ENCODE data around the gene OR13C9.
"Not testable (repeated sequence)": the region's sequence is repeated elsewhere in the genome, so short reads cannot be mapped to it uniquely, and the experiment has no call there.

The OR13C9 gene, protein sequence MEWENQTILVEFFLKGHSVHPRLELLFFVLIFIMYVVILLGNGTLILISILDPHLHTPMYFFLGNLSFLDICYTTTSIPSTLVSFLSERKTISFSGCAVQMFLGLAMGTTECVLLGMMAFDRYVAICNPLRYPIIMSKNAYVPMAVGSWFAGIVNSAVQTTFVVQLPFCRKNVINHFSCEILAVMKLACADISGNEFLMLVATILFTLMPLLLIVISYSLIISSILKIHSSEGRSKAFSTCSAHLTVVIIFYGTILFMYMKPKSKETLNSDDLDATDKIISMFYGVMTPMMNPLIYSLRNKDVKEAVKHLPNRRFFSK

GRCh38 chr9:104618104-104618503, at the start of gene OR13C9:
Gene OR13C9 (minus strand): TSS chr9:104618204. CDS start chr9:104618204, 0 bp downstream.
- no peaks in the 10 kb centered on the region for H3K4me1 Mint-ChIP-seq (ENCODE audit: low read depth)
- H3K4me3 Mint-ChIP-seq, result no peak within 1 kb of the TSS
- no peaks in the 10 kb centered on the region for H3K27me3 Mint-ChIP-seq
- no peaks in the 10 kb centered on the region for H3K36me3 Mint-ChIP-seq (ENCODE audit: low read depth)
- H3K27ac Mint-ChIP-seq, result no peak within 1 kb of the TSS
- intact Hi-C loops (cut with micrococcal nuclease), result no loop called here
- H3K9me3 Mint-ChIP-seq, result no peaks in the 10 kb centered on the region

DNA sequence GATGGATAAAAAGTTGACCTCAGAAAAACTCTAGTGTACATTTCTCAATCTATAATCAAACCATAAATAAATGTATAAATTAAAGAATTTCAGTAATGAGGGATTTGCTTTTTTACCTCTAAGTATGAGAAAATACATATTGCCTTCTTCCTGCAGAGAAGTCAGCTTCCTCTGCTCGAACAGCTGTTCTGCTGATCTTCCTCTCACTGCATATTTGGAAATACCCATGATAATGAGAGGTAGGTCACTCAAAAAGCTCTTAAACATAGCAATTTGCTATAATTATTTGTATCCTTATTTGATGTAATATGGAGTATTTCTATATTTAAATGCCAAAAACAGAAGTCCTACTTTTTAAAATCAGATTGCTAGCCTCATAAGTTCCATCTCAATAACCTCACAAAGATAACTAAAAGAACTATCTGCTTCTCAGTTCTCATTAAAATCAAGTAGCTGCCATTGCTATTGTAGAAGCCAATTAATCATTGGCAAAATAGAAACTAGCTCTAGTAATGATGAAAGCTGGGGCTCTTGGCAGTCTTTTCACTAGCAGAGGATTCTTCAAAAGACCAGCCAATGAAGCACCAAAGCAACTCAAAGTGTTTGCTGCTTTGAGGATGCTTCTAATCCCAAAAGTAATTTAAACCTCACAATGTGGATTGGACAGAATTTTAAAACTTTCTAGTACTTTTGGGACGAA, 40.6 kb upstream of the OR13C9 start:
- Mint-ChIP-seq H3K27me3 (no peaks in the 10 kb centered on the region), H3K27ac (no peak overlapping the region), H3K9me3 (peaks cover 4% of the 10 kb centered on the region), H3K4me1 (ENCODE audit: low read depth) (no peaks in the 10 kb centered on the region), H3K36me3 (ENCODE audit: low read depth) (no peaks in the 10 kb centered on the region), H3K4me3 (no peak overlapping the region)
- intact Hi-C loops (cut with micrococcal nuclease), result no loop called here

GRCh38 chr9:104635456-104635855, 17.5 kb upstream of the OR13C9 start:
- Mint-ChIP-seq H3K36me3 (ENCODE audit: low read depth) (no peaks in the 10 kb centered on the region), H3K27me3 (no peaks in the 10 kb centered on the region), H3K9me3 (peaks cover 47% of the 10 kb centered on the region), H3K27ac (no peak overlapping the region), H3K4me3 (no peak overlapping the region), H3K4me1 (ENCODE audit: low read depth) (no peaks in the 10 kb centered on the region)
- intact Hi-C loops (cut with micrococcal nuclease), result no loop called here

- H3K27me3 Mint-ChIP-seq, result no peaks in the 10 kb centered on the region
- intact Hi-C loops (cut with micrococcal nuclease), result no loop called here
- H3K36me3 Mint-ChIP-seq (ENCODE audit: low read depth), result no peaks in the 10 kb centered on the region
- no peak overlapping the region for H3K27ac Mint-ChIP-seq
- no peaks in the 10 kb centered on the region for H3K4me1 Mint-ChIP-seq (ENCODE audit: low read depth)
- H3K9me3 Mint-ChIP-seq, result peaks cover 34% of the 10 kb centered on the region
- H3K4me3 Mint-ChIP-seq, result no peak overlapping the region
Observed at GRCh38 chr9:104633976-104634520, 16.0 kb upstream of the OR13C9 start.

- H3K4me3 Mint-ChIP-seq; H3K36me3 Mint-ChIP-seq (ENCODE audit: low read depth); H3K27ac Mint-ChIP-seq; H3K9me3 Mint-ChIP-seq; intact Hi-C loops (cut with micrococcal nuclease); H3K27me3 Mint-ChIP-seq; H3K4me1 Mint-ChIP-seq (ENCODE audit: low read depth): not testable (repeated sequence)
Observed at GRCh38 chr9:104625964-104626363, 8.0 kb upstream of the OR13C9 start.

DNA sequence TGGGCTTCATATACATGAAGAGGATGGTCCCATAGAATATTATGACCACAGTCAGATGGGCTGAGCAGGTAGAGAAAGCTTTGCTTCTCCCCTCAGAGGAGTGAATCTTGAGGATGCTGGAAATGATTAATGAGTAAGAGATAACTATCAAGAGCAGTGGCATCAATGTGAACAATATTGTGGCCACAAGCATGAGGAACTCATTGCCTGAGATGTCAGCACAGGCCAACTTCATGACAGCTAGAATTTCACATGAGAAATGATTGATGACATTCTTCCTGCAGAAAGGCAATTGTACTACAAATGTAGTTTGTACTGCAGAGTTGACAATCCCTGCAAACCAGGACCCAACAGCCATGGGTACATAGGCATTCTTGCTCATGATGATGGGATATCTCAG, 586 bp downstream of the OR13C9 start:
- intact Hi-C loops (cut with micrococcal nuclease), result no loop called here
- Mint-ChIP-seq H3K36me3 (ENCODE audit: low read depth) (no peaks in the 10 kb centered on the region), H3K4me3 (no peak overlapping the region), H3K9me3 (no peaks in the 10 kb centered on the region), H3K27me3 (no peaks in the 10 kb centered on the region), H3K27ac (no peak overlapping the region), H3K4me1 (ENCODE audit: low read depth) (no peaks in the 10 kb centered on the region)

- Mint-ChIP-seq H3K4me1 (ENCODE audit: low read depth) (no peaks in the 10 kb centered on the region), H3K27me3 (no peaks in the 10 kb centered on the region), H3K36me3 (ENCODE audit: low read depth) (no peaks in the 10 kb centered on the region), H3K4me3 (no peak overlapping the region), H3K27ac (no peak overlapping the region), H3K9me3 (no peaks in the 10 kb centered on the region)
- intact Hi-C loops (cut with micrococcal nuclease), result no loop called here
Observed at GRCh38 chr9:104611213-104611612, 6.8 kb downstream of the OR13C9 start.

- no peak overlapping the region for H3K4me3 Mint-ChIP-seq
- H3K4me1 Mint-ChIP-seq (ENCODE audit: low read depth), result no peaks in the 10 kb centered on the region
- H3K9me3 Mint-ChIP-seq, result no peaks in the 10 kb centered on the region
- H3K27me3 Mint-ChIP-seq, result no peaks in the 10 kb centered on the region
- no peaks in the 10 kb centered on the region for H3K36me3 Mint-ChIP-seq (ENCODE audit: low read depth)
- no peak overlapping the region for H3K27ac Mint-ChIP-seq
- intact Hi-C loops (cut with micrococcal nuclease), result no loop called here
Observed at GRCh38 chr9:104608336-104608735, 9.7 kb downstream of the OR13C9 start.

- no peak overlapping the region for H3K4me3 Mint-ChIP-seq
- H3K27ac Mint-ChIP-seq, result no peak overlapping the region
- H3K36me3 Mint-ChIP-seq (ENCODE audit: low read depth), result no peaks in the 10 kb centered on the region
- no peaks in the 10 kb centered on the region for H3K4me1 Mint-ChIP-seq (ENCODE audit: low read depth)
- no peaks in the 10 kb centered on the region for H3K9me3 Mint-ChIP-seq
- intact Hi-C loops (cut with micrococcal nuclease), result no loop called here
- H3K27me3 Mint-ChIP-seq, result no peaks in the 10 kb centered on the region
Observed at GRCh38 chr9:104606152-104606551, 11.9 kb downstream of the OR13C9 start.

DNA sequence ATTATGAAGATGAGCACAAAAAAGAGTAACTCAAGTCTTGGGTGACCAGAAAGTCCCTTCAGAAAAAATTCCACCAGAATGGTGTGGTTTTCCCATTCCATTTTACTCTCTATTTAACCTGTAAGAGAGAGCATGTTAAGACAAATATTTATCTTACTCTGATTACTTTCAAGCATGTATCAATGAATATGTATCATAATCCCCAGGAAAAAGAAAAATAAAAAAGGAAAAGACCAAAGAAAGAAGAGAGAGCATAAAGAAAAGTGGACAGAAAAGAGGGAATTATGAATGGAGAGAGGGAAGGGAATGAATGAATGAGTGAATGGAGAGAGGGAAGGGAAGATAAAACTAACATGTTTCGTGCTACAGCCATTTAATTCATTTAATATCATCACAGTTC, 12.5 kb downstream of the OR13C9 start, which contains the start of gene OR13C2:
TSS of gene OR13C2 (minus strand) at position 101 of the 400 bp plus-strand sequence. CDS start at position 101, 0 bp downstream.
- H3K27me3 Mint-ChIP-seq; H3K36me3 Mint-ChIP-seq (ENCODE audit: low read depth); H3K4me3 Mint-ChIP-seq; H3K4me1 Mint-ChIP-seq (ENCODE audit: low read depth); intact Hi-C loops (cut with micrococcal nuclease); H3K27ac Mint-ChIP-seq; H3K9me3 Mint-ChIP-seq: not testable (repeated sequence)

DNA sequence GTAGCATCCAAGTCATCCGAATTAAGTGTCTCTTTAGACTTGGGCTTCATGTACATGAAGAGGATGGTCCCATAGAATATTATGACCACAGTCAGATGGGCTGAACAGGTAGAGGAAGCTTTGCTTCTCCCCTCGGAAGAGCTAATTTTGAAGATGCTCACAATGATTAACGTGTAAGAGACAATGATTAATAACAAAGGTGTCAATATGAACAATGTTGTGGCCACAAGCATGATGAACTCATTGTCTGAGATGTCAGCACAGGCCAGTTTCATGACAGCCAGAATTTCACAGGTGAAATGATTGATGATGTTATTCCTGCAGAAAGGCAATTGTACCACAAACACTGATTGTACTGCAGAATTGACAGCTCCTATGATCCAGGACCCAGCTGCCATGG, 13.2 kb downstream of the OR13C9 start:
- Mint-ChIP-seq H3K9me3 (no peaks in the 10 kb centered on the region), H3K4me1 (ENCODE audit: low read depth) (no peaks in the 10 kb centered on the region), H3K27ac (no peak overlapping the region), H3K36me3 (ENCODE audit: low read depth) (no peaks in the 10 kb centered on the region), H3K4me3 (no peak overlapping the region), H3K27me3 (no peaks in the 10 kb centered on the region)
- intact Hi-C loops (cut with micrococcal nuclease), result no loop called here

GRCh38 chr9:104599313-104599712, 18.7 kb downstream of the OR13C9 start, which contains the start of gene OR13C5:
Gene OR13C5 (minus strand): TSS chr9:104599413. CDS start chr9:104599413, 0 bp downstream.
- intact Hi-C loops (cut with micrococcal nuclease); H3K9me3 Mint-ChIP-seq; H3K36me3 Mint-ChIP-seq (ENCODE audit: low read depth); H3K27ac Mint-ChIP-seq; H3K27me3 Mint-ChIP-seq; H3K4me1 Mint-ChIP-seq (ENCODE audit: low read depth); H3K4me3 Mint-ChIP-seq: not testable (repeated sequence)

GRCh38 chr9:104598749-104599148, 19.3 kb downstream of the OR13C9 start:
- H3K27me3 Mint-ChIP-seq; H3K27ac Mint-ChIP-seq; H3K4me3 Mint-ChIP-seq; H3K9me3 Mint-ChIP-seq; intact Hi-C loops (cut with micrococcal nuclease); H3K4me1 Mint-ChIP-seq (ENCODE audit: low read depth); H3K36me3 Mint-ChIP-seq (ENCODE audit: low read depth): not testable (repeated sequence)

- H3K36me3 Mint-ChIP-seq (ENCODE audit: low read depth), result no peaks in the 10 kb centered on the region
- H3K4me3 Mint-ChIP-seq, result no peak overlapping the region
- H3K9me3 Mint-ChIP-seq, result no peaks in the 10 kb centered on the region
- H3K27me3 Mint-ChIP-seq, result no peaks in the 10 kb centered on the region
- intact Hi-C loops (cut with micrococcal nuclease), result no loop called here
- H3K27ac Mint-ChIP-seq, result no peak overlapping the region
- H3K4me1 Mint-ChIP-seq (ENCODE audit: low read depth), result no peaks in the 10 kb centered on the region
Observed at GRCh38 chr9:104589626-104590025, 28.4 kb downstream of the OR13C9 start.

All from dendritic cell treated with granulocyte-macrophage colony-stimulating factor and Interleukin-4, amounts not matched to agents 40 ng/mL and 50 ng/mL, for 4 days (primary cell).